HG03139 (cell line): ENCODE data around the gene PIM1.

Experiments
- ATAC-seq: cut with Tn5 transposase; IDR thresholded peaks from one replicate; pipeline ENCODE4 v1.9.1; 2021; ENCODE audit not compliant: unreplicated experiment

The PIM1 gene

GRCh38 chr6:37218061-37218460 is 48.1 kb downstream of the PIM1 start:
- no peak for ATAC-seq

- ATAC-seq, result no peak
Measured at GRCh38 chr6:37218511-37218910, 48.6 kb downstream of the PIM1 start.

GRCh38 chr6:37221585-37222124 is 51.7 kb downstream of the PIM1 start:
- ATAC-seq, result no peak

- peak; percentile 82 for ATAC-seq
Measured at GRCh38 chr6:37222125-37222967, 52.4 kb downstream of the PIM1 start.

- no peak for ATAC-seq
Measured at GRCh38 chr6:37222992-37223391, 53.0 kb downstream of the PIM1 start.
